HG03159 (cell line): ENCODE results near the gene OTULIN.

Source experiments
- ATAC-seq: cut with Tn5 transposase; IDR thresholded peaks from one replicate; pipeline ENCODE4 v1.9.1; 2021; ENCODE audit warnings: mild to moderate bottlenecking, moderate library complexity; ENCODE audit not compliant: unreplicated experiment

The OTULIN gene

DNA sequence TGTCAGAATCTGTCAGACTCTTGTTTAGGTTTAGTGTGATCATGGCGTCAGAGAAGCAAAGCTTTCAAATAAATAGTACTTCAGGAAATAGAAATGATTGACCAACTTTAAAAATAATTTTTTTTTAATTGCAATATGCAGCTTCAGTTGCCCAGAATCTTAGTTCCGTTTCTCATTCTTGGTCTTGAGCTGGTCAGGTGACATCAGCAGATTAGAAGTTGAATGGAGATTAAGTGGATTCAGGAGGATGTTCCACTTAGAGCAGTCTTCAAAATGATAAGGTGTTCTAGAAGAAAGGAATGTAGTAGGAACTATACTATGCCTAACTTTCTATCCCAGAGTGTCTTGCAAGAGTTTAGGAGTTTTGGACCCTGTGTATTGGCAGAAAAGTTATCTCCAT, 30.6 kb downstream of the OTULIN start:
- ATAC-seq, result no peak

DNA sequence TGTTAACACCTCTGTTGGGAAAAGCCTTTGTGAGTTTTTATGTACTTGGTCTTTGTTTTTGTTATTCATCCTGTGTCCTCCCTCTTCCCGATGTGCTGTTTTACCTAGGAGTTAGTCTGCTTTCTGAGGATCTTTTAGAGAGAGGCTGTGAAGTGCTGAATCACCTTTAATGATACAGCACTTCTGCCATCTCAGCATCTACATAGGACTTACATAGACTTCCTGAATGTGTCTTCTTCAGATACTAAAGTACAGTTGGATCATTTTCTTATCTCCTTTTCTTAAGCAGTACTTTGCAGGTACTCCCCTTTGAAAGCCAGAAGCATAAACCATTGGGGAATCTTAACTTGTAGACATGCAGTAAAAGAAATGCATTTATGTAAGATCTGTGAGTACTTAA, 31.5 kb downstream of the OTULIN start:
- ATAC-seq, result no peak

DNA sequence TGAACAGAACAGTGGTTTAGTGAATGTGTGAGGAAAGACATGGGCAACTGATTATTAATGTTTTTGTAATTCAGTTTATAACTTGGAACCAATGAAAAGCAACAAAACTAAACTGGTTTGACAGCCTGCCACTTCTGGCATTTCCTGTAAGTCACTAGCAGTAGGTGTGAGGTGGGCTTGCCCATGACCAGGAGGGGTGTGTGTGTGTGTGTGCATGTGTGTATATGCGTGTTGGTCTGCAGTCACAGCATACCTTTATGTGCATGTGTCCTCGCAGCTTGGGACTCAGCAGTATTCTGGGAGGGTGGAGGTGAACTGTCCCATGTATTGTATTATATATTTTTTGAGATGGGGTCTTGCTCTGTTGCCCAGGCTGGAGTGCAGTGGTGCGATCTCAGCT, 32.3 kb downstream of the OTULIN start:
- ATAC-seq, result no peak

DNA sequence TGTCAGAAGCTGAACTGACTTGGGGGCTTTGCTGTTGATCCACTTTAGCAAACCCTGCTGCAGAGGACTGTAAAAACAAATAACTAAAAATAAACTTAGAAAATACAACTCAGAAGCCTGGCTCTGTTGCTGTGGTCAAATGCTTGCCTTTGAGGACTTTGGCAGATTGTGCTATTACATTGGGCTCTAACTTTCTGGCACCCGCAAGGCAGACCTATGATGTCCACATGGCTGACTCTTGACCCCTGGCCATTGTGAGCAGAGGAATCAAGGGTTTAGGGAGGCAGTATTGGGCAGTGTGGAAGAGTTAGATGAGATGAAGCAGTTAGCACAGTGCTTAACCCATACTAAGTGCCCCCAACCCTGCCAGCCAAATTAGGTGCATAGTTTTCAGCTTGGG, 34.0 kb downstream of the OTULIN start:
- ATAC-seq, result no peak

DNA sequence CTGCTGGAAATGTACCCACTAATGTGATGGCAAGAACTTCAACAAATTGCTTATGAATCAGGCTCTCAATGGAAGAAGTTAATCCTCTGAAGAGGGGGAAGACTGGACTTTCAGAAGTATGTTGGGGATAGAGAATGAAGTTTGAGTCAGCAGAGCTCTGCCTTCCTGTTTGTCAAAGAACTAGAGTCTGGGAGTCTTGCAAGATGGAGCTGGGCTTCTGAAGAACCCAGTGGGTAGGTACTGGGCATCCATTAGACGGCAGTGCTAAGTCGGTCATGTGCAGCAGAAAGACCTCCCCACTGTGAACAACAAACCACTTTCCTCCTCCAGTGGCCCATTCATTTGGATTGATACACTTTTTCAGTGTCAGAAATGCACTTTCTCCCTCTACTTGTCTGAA, 34.6 kb downstream of the OTULIN start:
- ATAC-seq, result no peak

DNA sequence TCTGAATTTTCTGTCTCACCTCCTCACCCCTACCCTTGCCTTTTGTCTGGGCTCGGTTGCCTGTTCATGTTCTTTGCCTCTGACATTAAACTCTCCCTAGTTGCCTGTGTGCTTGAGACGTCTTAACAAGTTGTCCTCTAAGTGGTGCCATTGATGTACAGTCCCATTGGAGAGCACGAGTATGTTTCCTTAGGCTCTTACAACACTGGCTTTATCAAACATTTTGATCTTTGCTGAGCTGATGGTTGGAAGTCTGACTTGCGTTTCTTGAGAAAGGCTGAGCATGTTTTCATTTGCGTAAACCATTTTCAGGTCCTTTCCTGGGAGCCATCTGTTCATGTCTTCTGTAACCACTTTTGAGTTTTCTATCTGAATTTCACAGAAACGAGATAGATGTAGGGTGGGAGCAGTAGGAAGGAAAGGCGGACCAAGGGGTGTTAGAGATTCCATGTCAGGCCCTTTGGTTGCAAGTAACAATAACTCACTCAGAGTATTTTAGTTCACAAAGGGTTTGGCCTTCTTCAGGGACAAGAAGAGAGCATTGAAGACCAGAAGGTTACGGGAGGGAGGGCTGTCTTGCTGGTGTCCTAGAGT, 35.4 kb downstream of the OTULIN start:
- no peak for ATAC-seq

DNA sequence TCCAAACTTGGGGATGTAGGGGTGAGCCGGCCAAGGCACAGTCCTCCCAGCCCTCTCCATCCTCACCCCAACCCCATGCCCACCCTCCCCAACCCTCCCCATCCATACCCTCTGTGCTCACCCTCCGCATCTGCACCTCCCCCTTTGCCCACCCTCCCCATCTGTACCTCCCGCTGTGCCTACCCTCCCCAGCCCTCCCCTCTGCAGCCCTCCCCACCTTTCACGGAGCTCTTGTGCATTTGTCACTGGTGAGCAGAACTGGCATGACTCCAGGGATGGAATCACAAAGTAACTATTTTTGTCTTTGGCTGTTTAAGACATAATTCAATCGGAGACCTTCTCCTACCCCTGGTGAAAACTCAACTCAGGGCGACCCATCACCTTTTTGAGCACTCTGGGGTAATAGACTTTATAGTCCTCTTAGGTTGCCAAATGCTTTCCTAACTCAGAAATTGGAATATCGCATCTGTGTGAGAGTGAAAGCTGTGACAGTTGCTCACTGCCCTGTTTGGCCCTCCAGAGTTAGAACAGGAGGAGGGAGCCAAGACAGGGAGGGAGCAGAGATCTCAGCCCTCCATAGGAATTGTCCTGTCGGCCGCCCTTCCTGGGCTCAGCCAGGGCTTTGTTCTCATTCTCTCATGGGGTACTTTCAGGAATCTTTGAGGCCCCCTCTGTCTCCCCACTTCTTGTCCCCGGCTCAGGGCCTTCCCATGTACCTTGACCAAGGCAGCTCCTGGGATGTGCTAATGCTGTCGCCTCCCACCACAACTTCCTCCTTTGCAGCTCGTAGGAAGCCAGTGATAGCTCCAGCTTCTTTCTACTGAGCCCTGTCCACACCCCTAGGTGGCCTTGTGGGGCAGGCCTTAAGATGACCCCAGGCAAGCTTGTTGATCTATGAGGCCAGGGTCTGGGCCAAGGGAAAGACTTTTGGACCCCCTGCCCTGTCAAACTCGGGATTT, 36.2 kb downstream of the OTULIN start:
- ATAC-seq, result no peak

DNA sequence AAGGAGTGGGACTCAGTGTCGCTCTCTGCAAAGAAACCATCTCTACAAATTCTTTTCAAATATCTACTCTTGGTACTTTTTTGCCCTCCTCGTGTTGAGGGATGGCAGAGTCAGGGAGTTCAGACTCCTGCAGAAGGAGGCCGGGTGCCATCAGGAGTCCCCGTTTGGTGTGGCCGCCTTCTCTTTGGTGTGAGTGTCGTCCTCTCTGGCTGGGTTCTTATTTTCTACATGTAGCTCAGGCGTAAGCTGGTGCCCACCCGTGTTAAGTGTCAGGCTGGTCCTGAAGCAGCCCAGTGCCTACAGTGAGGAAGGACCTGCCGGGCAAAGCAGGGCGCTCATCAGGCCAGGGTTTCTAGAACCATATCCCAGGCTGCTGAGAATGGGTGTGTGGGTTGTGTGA, 37.0 kb downstream of the OTULIN start:
- ATAC-seq, result no peak

DNA sequence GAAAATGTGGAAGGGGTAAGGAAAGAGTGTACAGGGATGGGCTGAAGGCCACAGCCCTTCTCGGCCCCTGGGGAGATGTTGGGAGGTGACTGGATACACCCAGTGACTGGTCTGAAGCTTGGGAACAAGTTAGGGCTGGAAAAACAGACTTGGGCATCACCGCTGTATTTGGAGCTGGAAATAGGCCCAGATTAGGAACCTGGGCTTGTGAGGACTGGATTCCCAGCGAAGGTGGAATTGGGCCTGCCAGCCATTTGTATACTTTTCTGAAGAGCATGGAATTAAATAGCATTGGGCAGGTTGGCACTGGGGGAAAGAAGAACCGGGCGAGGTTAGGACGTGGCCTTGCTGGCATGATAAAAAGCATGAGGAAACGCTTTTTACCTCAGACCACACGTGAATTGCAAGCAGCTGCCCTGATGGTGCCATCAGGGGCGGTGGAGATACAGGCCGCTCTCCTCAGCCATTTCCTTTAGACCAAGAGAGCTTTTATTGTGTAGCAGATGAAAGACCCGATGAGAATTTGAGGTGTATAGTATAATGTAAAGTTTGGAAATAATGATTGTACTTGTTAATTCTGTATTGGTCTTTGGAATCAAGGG, 37.8 kb downstream of the OTULIN start:
- ATAC-seq, result no peak

DNA sequence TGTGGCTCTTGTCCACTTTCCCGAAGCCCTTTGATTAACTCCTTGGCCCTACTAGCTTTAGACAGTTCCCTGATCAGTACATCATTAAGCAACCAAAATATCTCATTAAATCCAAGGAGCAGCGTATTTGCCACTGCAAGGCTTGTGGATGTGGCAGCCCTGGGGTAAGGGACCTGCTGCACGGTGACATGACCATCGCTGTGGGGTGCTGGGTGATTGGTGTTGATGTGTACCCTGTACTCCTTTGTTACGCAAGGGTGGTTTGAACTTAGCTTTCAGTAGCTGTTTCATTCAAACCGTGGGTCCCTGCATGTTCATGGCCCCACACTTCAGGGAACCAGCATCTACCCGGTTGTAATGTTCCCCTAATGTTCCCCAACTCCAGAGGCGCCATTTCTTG, 41.0 kb downstream of the OTULIN start:
- ATAC-seq, result no peak

DNA sequence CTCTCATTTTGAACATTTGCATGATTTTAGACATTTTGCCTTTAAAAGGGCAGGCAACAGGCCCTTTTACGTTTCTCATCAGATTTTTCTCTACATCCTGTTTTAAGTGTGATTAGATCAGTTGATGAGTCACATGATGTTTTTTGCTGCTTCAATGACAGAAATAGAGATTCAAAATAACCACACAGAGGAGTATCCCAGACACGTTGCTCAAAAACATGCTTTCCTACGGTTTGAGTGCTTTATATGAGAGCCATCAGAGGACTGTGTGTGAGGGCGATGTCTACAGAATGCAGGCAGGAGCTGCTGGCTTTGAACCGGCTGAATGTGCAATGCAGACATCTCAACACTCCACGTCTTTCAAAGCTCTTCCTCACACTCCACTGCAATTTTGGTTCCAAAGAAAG, 42.1 kb downstream of the OTULIN start:
- ATAC-seq, result no peak

DNA sequence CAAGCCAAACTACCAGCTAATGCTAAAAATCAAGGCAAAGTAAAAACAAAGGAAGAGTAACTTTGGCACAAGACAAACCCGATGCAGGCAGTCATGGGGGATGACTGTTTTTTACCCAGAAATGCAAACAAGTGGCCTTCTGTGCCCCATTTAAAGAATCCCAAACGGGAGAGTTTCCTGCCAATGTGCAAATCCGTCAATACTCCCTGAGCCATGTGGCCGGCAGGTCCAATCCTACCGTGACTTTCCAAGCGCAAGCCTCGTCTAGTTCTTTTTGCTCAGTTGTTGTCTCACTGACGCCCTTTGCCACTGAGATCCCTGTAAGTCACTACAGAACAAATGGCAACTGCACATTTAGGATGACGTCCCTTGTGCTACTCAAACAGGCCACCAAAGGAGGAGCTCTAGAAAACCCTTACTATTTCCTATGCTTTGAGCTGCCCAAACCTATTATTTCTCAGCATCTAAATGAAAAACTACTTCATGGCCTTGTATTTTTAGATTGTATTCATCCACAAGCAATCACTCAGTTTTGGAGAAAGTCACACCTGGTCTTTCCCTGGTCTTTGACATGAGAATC, 43.4 kb downstream of the OTULIN start:
- no peak for ATAC-seq

DNA sequence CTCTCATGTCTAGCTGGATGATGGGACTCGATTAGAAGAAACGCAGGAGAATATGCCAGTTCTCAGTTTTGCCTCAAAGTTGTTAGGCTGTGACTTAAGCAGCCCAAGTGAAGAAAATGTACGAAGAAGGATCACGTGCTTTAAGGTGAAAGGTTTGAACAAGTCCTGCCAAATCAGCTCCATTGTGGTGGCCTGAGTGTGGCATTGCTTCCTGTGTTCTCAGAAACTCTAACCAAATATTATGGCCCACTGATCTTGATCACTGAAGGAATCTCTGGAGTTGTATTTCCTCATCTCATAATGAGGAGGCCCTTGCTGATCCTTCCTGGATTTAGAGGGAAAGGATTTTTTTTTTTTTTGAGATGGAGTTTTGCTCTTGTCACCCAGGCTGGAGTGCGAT, 44.0 kb downstream of the OTULIN start:
- no peak for ATAC-seq

DNA sequence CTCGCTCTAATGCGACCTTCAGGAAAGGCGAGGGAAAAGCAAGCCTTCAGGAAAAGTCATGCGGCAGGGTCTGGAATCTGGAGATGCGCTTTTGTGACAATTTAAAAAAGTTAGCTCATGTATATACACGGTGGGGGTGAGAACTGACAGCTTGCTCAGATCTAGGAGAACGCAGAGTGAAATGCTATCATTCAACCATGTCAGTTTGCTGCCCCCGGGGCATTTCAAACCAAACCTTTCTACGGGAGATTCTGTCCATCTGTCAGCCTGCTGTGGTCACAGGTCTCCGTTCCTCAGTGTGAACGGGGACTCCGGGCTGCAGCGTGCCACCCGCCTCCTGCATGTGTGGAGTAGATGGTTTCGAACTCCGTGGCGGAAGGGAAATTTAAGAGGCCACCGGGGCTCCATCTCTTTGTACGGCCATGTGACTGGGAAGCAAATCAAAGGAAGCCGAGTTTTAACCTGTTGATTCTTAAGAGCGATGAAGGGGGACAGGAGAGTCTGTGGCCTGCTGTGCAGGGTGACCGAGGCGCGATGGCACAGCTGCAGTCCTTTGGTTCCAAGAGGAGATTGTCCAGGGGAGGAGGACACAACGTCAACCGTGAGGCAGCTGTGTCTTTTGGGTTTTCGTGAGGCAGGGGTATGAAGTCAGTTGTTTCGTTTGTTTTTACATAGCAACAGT, 45.9 kb downstream of the OTULIN start:
- ATAC-seq, result no peak

DNA sequence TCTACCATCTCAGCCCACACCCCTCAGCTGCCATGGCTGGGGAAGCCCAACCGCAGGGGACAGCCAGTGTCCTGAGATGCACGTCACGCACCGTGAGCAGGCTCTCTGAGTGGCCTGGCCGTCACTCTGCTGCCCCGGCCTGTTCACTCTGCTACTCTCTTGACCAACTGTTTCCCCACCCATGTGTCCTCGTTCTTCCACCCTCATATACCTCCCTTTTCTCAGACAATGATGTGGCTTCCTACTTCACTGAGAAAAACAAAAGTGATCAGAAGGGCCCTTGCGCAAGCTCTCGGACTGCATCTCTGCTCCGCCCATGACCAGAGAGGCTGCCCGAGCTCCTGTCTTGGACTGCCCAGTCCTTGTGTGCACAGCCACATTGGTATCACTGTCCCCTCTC, 47.6 kb downstream of the OTULIN start:
- no peak for ATAC-seq

DNA sequence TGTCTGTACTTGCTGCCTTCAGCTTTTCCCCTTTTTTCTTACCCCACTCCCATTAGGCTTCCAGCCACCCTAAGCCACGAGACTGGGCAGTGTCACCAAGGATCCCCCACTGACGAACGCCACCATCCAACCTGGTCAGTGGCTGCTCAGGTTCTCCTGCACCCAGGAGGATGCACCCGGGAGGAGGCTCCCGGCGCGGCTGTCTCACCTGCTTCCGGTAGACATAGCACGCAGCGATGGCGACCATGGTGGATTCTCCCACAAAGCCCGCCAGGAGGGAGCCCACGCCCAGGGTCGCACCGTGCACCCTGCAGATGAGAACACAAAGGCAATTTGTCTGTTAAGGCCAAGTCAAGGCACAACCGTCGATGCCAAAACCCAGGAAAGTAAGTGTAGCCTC, 48.1 kb downstream of the OTULIN start:
- ATAC-seq, result no peak

DNA sequence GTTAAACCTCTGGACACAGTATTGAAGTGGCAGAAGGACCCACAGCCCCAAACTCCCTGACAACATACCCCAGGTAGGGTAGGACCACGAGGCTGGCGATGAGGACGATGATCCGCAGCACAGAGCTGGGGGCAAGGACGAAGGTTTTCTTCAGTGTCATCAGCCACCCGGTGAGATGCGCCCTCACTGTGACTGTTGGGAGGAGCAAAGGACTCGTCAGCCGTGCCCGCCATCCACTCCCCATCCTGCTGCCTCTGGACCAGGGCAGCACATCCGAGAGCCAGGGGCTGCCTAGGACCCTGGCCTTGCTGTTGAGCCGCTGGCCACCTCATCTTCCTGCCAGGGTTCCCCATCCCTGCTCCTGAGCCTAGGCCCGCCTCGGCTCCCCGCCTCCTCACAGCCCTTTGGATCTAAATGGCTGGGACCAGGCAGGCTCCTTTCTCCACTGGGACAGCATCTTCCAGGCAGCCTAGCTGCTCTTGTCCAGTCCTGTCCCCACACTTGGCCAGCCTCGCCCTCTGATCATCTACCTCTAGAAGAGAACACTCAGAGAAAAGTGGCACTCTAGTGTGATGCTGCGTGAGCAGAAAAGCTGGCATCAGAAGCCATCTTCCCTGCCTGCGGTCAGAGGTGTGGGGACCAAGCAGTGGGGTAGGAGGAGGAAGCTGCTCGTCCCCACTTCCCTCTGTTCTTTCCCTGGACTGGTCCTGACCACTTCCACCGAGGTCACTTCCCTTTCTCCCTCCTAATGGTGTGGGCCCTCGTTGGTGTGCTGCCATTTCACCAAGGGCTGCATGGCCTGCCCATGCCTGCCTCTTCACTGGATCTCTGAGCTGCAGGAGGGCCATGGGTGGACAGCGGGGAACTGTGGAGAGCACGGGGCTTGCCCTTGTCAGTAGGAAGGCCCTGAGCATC, 49.2 kb downstream of the OTULIN start:
- ATAC-seq, result no peak

DNA sequence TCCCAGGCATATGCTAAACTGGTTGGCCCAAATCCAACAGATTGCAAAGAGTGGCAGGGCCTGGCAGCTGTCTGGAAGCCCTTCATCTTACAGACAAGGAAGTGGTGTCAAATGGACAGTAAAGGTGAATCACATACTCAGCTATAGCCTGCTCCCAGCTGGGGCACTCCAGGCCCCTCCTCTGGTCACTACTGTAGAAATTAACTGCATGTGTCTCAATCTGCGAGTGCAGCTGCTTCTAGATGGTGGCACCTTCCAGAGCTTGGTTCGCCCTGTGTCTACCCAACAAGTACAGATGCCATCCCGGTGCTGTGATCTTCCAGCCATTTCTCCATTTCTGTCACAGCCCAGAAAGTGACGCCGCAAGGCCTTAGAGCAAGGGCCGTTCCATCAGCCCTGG, 50.2 kb downstream of the OTULIN start:
- no peak for ATAC-seq

DNA sequence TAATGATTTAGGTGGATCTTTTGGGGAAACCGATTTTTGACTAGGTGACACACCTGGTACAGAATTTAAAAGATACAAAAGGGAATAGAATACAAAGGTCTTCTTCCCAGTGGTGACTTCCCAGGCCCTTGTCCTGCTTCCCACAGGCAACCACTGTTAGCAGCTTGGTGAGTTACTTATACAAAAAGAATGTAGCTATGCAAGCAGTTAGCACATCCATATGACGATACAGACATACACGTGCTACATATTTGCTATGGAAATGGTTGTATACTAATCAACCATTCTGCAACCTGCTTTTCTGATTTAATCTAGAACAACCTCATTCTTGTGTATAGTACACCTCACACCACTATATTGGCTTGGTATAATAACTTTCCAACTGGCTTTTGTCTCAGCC, 51.0 kb downstream of the OTULIN start:
- no peak for ATAC-seq
